Stimulated activated naive B cell treated with anti-CD40 and anti-IgM and Interleukin-4, amounts not matched to agents 10 μg/mL and 1 μg/mL and 100 μg/mL, for 72 hours (primary cell): ENCODE data around the gene ST6GALNAC6.
"Not testable (repeated sequence)": the region's sequence is repeated elsewhere in the genome, so short reads cannot be mapped to it uniquely, and the experiment has no call there.

Source experiments
- ATAC-seq, 2 donors: fragments of 150-1000 bp; cut with Tn5 transposase; replicated peaks; 2 replicates each; pipeline ENCODE4 v1.10.0; 2021; ENCODE audit warnings: moderate library complexity in 1 of 2
- DNase-seq: peaks from one replicate; pipeline ENCODE4 v3.0.0; 2021
- H3K27ac Mint-ChIP-seq: one replicate; pipeline ENCODE4 v1.8.0; 2022; ENCODE audit warnings: mild to moderate bottlenecking, mixed read lengths
- H3K27me3 Mint-ChIP-seq, 2 donors: one replicate each; pipeline ENCODE4 v1.8.0; 2022; ENCODE audit warnings: mixed read lengths in 2 of 2
- H3K36me3 Mint-ChIP-seq, 2 donors: one replicate each; pipeline ENCODE4 v1.8.0; 2022; ENCODE audit warnings: mixed read lengths in 2 of 2, mild to moderate bottlenecking in 1 of 2
- H3K4me1 Mint-ChIP-seq, 2 donors: one replicate each; pipeline ENCODE4 v1.8.0; 2022; ENCODE audit warnings: mixed read lengths in 2 of 2, mild to moderate bottlenecking in 1 of 2
- H3K4me3 Mint-ChIP-seq, 2 donors: one replicate each; pipeline ENCODE4 v1.8.0; 2022; ENCODE audit warnings: mild to moderate bottlenecking in 2 of 2, mixed read lengths in 2 of 2, moderate library complexity in 1 of 2
- H3K9me3 Mint-ChIP-seq, 2 donors: one replicate each; pipeline ENCODE4 v1.8.0; 2022; ENCODE audit warnings: mixed read lengths in 2 of 2, mild to moderate bottlenecking in 1 of 2

The ST6GALNAC6 gene

GRCh38 chr9:127847833-127848755, 51.3 kb downstream of the ST6GALNAC6 start:
- no peak for ATAC-seq
- H3K4me3 Mint-ChIP-seq: no peak overlapping the region
- peaks cover 12 to 17% of the 10 kb centered on the region in 2 donors for H3K9me3 Mint-ChIP-seq
- no peak for DNase-seq
- no peak overlapping the region for H3K27ac Mint-ChIP-seq
- no peaks in the 10 kb centered on the region for H3K27me3 Mint-ChIP-seq
- H3K4me1 Mint-ChIP-seq: peaks cover 14 to 18% of the 10 kb centered on the region in 2 donors
- H3K36me3 Mint-ChIP-seq: peaks cover 23 to 36% of the 10 kb centered on the region in 2 donors

- ATAC-seq: no peak
- H3K4me3 Mint-ChIP-seq: no peak overlapping the region
- peaks cover 27 to 42% of the 10 kb centered on the region in 2 donors for H3K36me3 Mint-ChIP-seq
- no peak for DNase-seq
- H3K9me3 Mint-ChIP-seq: peaks cover 12 to 17% of the 10 kb centered on the region in 2 donors
- H3K27ac Mint-ChIP-seq: no peak overlapping the region
- H3K4me1 Mint-ChIP-seq: peaks cover 7 to 8% of the 10 kb centered on the region in 2 donors
- no peaks in the 10 kb centered on the region for H3K27me3 Mint-ChIP-seq
Measured at GRCh38 chr9:127847178-127847510, 52.3 kb downstream of the ST6GALNAC6 start.

GRCh38 chr9:127846443-127847177, 52.8 kb downstream of the ST6GALNAC6 start:
- Mint-ChIP-seq H3K27me3 (no peaks in the 10 kb centered on the region), H3K4me1 (peaks cover 3 to 4% of the 10 kb centered on the region in 2 donors), H3K9me3 (peaks cover 12 to 17% of the 10 kb centered on the region in 2 donors), H3K36me3 (peaks cover 27 to 41% of the 10 kb centered on the region in 2 donors), H3K4me3 (no peak overlapping the region), H3K27ac (no peak overlapping the region)
- DNase-seq: no peak
- ATAC-seq: no peak

- peaks cover 33 to 44% of the 10 kb centered on the region in 2 donors for H3K36me3 Mint-ChIP-seq
- H3K4me1 Mint-ChIP-seq, H3K4me3 Mint-ChIP-seq, DNase-seq, H3K27ac Mint-ChIP-seq, ATAC-seq, H3K27me3 Mint-ChIP-seq: not testable (repeated sequence)
- H3K9me3 Mint-ChIP-seq: peaks cover 12 to 16% of the 10 kb centered on the region in 2 donors
Measured at GRCh38 chr9:127845619-127846018, 53.8 kb downstream of the ST6GALNAC6 start.

GRCh38 chr9:127844821-127845359, 54.5 kb downstream of the ST6GALNAC6 start:
- no peaks in the 10 kb centered on the region for H3K27me3 Mint-ChIP-seq
- H3K9me3 Mint-ChIP-seq: peaks cover 12% of the 10 kb centered on the region in 2 donors
- ATAC-seq (no peak), DNase-seq (no peak)
- H3K27ac Mint-ChIP-seq: no peak overlapping the region
- peaks cover 28 to 39% of the 10 kb centered on the region in 2 donors for H3K36me3 Mint-ChIP-seq
- H3K4me3 Mint-ChIP-seq: no peak overlapping the region
- peaks cover under 1 to 4% of the 10 kb centered on the region in 2 donors for H3K4me1 Mint-ChIP-seq

GRCh38 chr9:127841087-127841835, 58.1 kb downstream of the ST6GALNAC6 start:
- DNase-seq: no peak
- H3K9me3 Mint-ChIP-seq: no peaks in the 10 kb centered on the region
- peaks cover 16 to 35% of the 10 kb centered on the region in 2 donors for H3K36me3 Mint-ChIP-seq
- no peaks in the 10 kb centered on the region for H3K27me3 Mint-ChIP-seq
- H3K4me1 Mint-ChIP-seq: peaks cover 17 to 31% of the 10 kb centered on the region in 2 donors
- ATAC-seq: no peak
- H3K27ac Mint-ChIP-seq: no peak overlapping the region
- H3K4me3 Mint-ChIP-seq: no peak overlapping the region

GRCh38 chr9:127838375-127839078, 60.9 kb downstream of the ST6GALNAC6 start:
- no peak overlapping the region for H3K4me3 Mint-ChIP-seq
- DNase-seq: no peak
- H3K9me3 Mint-ChIP-seq: no peaks in the 10 kb centered on the region
- H3K36me3 Mint-ChIP-seq: peaks cover 20 to 38% of the 10 kb centered on the region in 2 donors
- ATAC-seq: no peak
- H3K4me1 Mint-ChIP-seq: peaks cover 27 to 46% of the 10 kb centered on the region in 2 donors
- peak overlapping the region; percentile 56 for H3K27ac Mint-ChIP-seq
- no peaks in the 10 kb centered on the region for H3K27me3 Mint-ChIP-seq

GRCh38 chr9:127837346-127837745, 62.1 kb downstream of the ST6GALNAC6 start:
- H3K36me3 Mint-ChIP-seq: peaks cover 17 to 33% of the 10 kb centered on the region in 2 donors
- H3K4me1 Mint-ChIP-seq: peaks cover 28 to 57% of the 10 kb centered on the region in 2 donors
- DNase-seq (no peak), ATAC-seq (peak in 1 of 2 donors; percentile 29)
- no peaks in the 10 kb centered on the region for H3K27me3 Mint-ChIP-seq
- no peak overlapping the region for H3K4me3 Mint-ChIP-seq
- no peaks in the 10 kb centered on the region for H3K9me3 Mint-ChIP-seq
- H3K27ac Mint-ChIP-seq: no peak overlapping the region

GRCh38 chr9:127836561-127836960, 62.8 kb downstream of the ST6GALNAC6 start:
- peaks cover 19 to 35% of the 10 kb centered on the region in 2 donors for H3K36me3 Mint-ChIP-seq
- H3K27ac Mint-ChIP-seq: peak overlapping the region; percentile 83
- DNase-seq, ATAC-seq, H3K9me3 Mint-ChIP-seq, H3K27me3 Mint-ChIP-seq, H3K4me3 Mint-ChIP-seq: not testable (repeated sequence)
- peaks cover 30 to 59% of the 10 kb centered on the region in 2 donors for H3K4me1 Mint-ChIP-seq

- no peaks in the 10 kb centered on the region for H3K27me3 Mint-ChIP-seq
Measured at GRCh38 chr9:127835991-127836516, 63.3 kb downstream of the ST6GALNAC6 start.

More at GRCh38 chr9:127835991-127836516, 63.3 kb downstream of the ST6GALNAC6 start:
- Mint-ChIP-seq H3K4me3 (peak overlapping the region; percentile 29 to 58), H3K4me1 (peaks cover 30 to 59% of the 10 kb centered on the region in 2 donors), H3K27ac (peak overlapping the region; percentile 83), H3K9me3 (no peaks in the 10 kb centered on the region), H3K36me3 (peaks cover 17 to 30% of the 10 kb centered on the region in 2 donors)
- ATAC-seq (peak; percentile 88), DNase-seq (peak; percentile 59)
